HepG2 (cell line): ENCODE data around the gene OR2F1. TPM values are rescaled to one million over a fixed set of nuclear protein-coding genes. Genes with fewer than 3 reads are reported as not detected.

ENCODE experiments used
- ATAC-seq: fragments of 200-7000 bp; cut with Tn5 transposase; 3 replicates; pipeline ENCODE4 v1.9.1; 2020; ENCODE audit warnings: mild to moderate bottlenecking, moderate library complexity
- BruUV-seq: library from RNA; stranded (reverse); fragments of 400-500 nt; replicated peaks from 2 replicates; lab custom pipeline; 2021; lab: Mats Ljungman, UMichigan
- CTCF ChIA-PET: fragments of 300-600 bp; formaldehyde crosslinking; extraction: SDS; loops from one replicate; lab custom pipeline; 2021; ENCODE audit warnings: low total read pairs, inconsistent platforms, low intra/inter-chr PET ratio; lab: Yijun Ruan, JAX
- POLR2A ChIA-PET: fragments of 350-600 bp; sonication (Branson Sonifier 250); formaldehyde crosslinking; loops from one replicate; lab custom pipeline; 2020; ENCODE audit warnings: antibody characterized with exemption, inconsistent platforms; lab: Yijun Ruan, JAX
- DNase-seq: peaks from one replicate; pipeline ENCODE4 v3.0.0-alpha.2; 2015; ENCODE audit warnings: low spot score
- FAIRE-seq: peaks from 3 replicates; lab custom pipeline; 2011; peaks lifted over from hg19 to GRCh38; lab: Jason Lieb, UNC
- H2AFZ ChIP-seq: one replicate; pipeline ENCODE4 v1.6.1; 2011; ENCODE audit warnings: low read length, inconsistent platforms
- H3K27ac ChIP-seq: fragments of 300-600 bp; 3 replicates; pipeline ENCODE4 v1.8.0; 2011; ENCODE audit warnings: mixed run types, mild to moderate bottlenecking, mixed read lengths, low read length, inconsistent platforms; ENCODE audit not compliant: insufficient read depth; ENCODE audit errors: extremely low read length
- H3K27me3 ChIP-seq, 2 experiments: fragments of 200-600 bp in 1 of 2; 2 replicates in 1 of 2; 3 replicates in 1 of 2; pipeline versions ENCODE4 v1.6.0 to v1.8.0; 2011; ENCODE audit warnings: low read length in 2 of 2, mild to moderate bottlenecking in 2 of 2, moderate library complexity in 2 of 2, inconsistent platforms in 1 of 2; ENCODE audit not compliant: insufficient read depth in 2 of 2, control insufficient read depth in 1 of 2
- H3K36me3 ChIP-seq, 2 experiments: fragments of 200-600 bp in 1 of 2; replicated peaks in 1 of 2; 2 replicates in 1 of 2; 3 replicates in 1 of 2; pipeline versions ENCODE4 v1.5.1 to v1.8.0; 2011; ENCODE audit warnings: low read length in 2 of 2, inconsistent platforms in 1 of 2; ENCODE audit not compliant: insufficient read depth in 2 of 2, control insufficient read depth in 1 of 2
- H3K4me1 ChIP-seq: 2 replicates; pipeline ENCODE4 v1.5.1; 2012; ENCODE audit warnings: low read length, inconsistent platforms; ENCODE audit not compliant: insufficient read depth
- H3K4me2 ChIP-seq: 2 replicates; pipeline ENCODE4 v1.6.0; 2011; ENCODE audit warnings: low read depth, low read length, inconsistent platforms
- H3K4me3 ChIP-seq, 3 experiments: fragments of 200-600 bp in 1 of 3; sonication (generic), shearing (Covaris generic) in 1 of 3; replicated peaks in 1 of 3; 2 replicates each; pipeline ENCODE4 v1.5.1; 2011 to 2016; ENCODE audit warnings: low read length in 3 of 3, inconsistent platforms in 2 of 3, low read depth in 2 of 3, mild to moderate bottlenecking in 2 of 3, control low read depth in 1 of 3, mixed read lengths in 1 of 3; ENCODE audit not compliant: insufficient read depth in 1 of 3
- H3K79me2 ChIP-seq: one replicate; pipeline ENCODE4 v1.6.1; 2011; ENCODE audit warnings: low read length, inconsistent platforms; ENCODE audit not compliant: insufficient read depth
- H3K9ac ChIP-seq: 2 replicates; pipeline ENCODE4 v1.6.0; 2011; ENCODE audit warnings: mild to moderate bottlenecking, low read depth, low read length, inconsistent platforms; ENCODE audit not compliant: insufficient read depth
- H3K9me3 ChIP-seq: 2 replicates; pipeline ENCODE4 v1.5.1; 2012; ENCODE audit warnings: mild to moderate bottlenecking, low read length
- H4K20me1 ChIP-seq: 2 replicates; pipeline ENCODE4 v1.6.0; 2011; ENCODE audit warnings: inconsistent platforms, mild to moderate bottlenecking, low read length, moderate library complexity; ENCODE audit not compliant: insufficient read depth
- ATF1 ChIP-seq: IDR thresholded peaks from 2 replicates; pipeline ENCODE4 v1.6.1; 2016; ENCODE audit warnings: mild to moderate bottlenecking, control low read depth
- CREB3 ChIP-seq: sonication (generic); formaldehyde crosslinking; IDR thresholded peaks from 2 replicates; pipeline ENCODE4 v1.5.0; 2020; ENCODE audit warnings: missing genetic modification reagents
- IRF1 ChIP-seq: sonication (generic); formaldehyde crosslinking; IDR thresholded peaks from 2 replicates; pipeline ENCODE4 v1.4.0; 2020; ENCODE audit warnings: low read depth, mild to moderate bottlenecking, missing genetic modification reagents
- LCORL ChIP-seq, 2 experiments: fragments of 450-650 bp in 1 of 2; sonication (generic) in 1 of 2; formaldehyde crosslinking in 1 of 2; IDR thresholded peaks; 2 replicates each; pipeline versions ENCODE4 v1.5.0 to v1.6.1; 2017 to 2020; ENCODE audit warnings: antibody characterized with exemption in 1 of 2, missing genetic modification reagents in 1 of 2
- SMC3 ChIP-seq: IDR thresholded peaks from 2 replicates; pipeline ENCODE4 v1.6.1; 2011; ENCODE audit warnings: low read length, improper control_type of control experiment
- STAG1 ChIP-seq: sonication (generic); formaldehyde crosslinking; IDR thresholded peaks from 2 replicates; pipeline ENCODE4 v1.4.0; 2020; ENCODE audit warnings: missing genetic modification reagents
- ZFY ChIP-seq: sonication (generic); formaldehyde crosslinking; IDR thresholded peaks from 2 replicates; pipeline ENCODE4 v1.4.0; 2020; ENCODE audit warnings: missing genetic modification reagents
- ZNF253 ChIP-seq: sonication (generic); formaldehyde crosslinking; IDR thresholded peaks from 2 replicates; pipeline ENCODE4 v1.8.0; 2022; ENCODE audit warnings: mild to moderate bottlenecking, missing genetic modification reagents, borderline replicate concordance
- ZNF512B ChIP-seq: sonication (generic); formaldehyde crosslinking; IDR thresholded peaks from 2 replicates; pipeline ENCODE4 v1.5.1; 2020; ENCODE audit warnings: missing genetic modification reagents, mild to moderate bottlenecking, borderline replicate concordance
- ZNF558 ChIP-seq: sonication (generic); formaldehyde crosslinking; IDR thresholded peaks from 2 replicates; pipeline ENCODE4 v1.9.0; 2022; ENCODE audit warnings: mild to moderate bottlenecking, missing genetic modification reagents, borderline replicate concordance
- ZNF660 ChIP-seq: sonication (generic); formaldehyde crosslinking; IDR thresholded peaks from 2 replicates; pipeline ENCODE4 v1.5.1; 2020; ENCODE audit warnings: mild to moderate bottlenecking, low read depth, missing genetic modification reagents, borderline replicate concordance
- WGBS: methylation state at CpG from one replicate; pipeline ENCODE4 v1.1.6; 2017; ENCODE audit warnings: low lambda C conversion rate; 5-methylcytosine and 5-hydroxymethylcytosine counted together
- in situ Hi-C: cut with HindIII; loops from 2 replicates; pipeline ENCODE4 v1.10.0; 2017; ENCODE audit warnings: low pct_unique_long_range_greater_than_20kb; ENCODE audit not compliant: extremely low pct_ligation_motif_present
- intact Hi-C: fragments of 100-400 bp; cut with micrococcal nuclease; formaldehyde crosslinking; loops from one replicate; pipeline ENCODE4 v1.10.0; 2022; ENCODE audit not compliant: unreplicated experiment
- polyA plus RNA-seq, 8 experiments: library from polyadenylated mRNA; depleted of rRNA in 3 of 8; stranded (reverse) in 7 of 8; unstranded in 1 of 8; fragments of >200 nt; fragmentation: Illumina TruSeq in 4 of 8; extraction: Trizol in 4 of 8; gene quantifications; 2 replicates each; pipeline versions ENCODE4 v1.2.1 to v1.2.3, GENCODE V29; 2011 to 2016; ENCODE audit warnings: low read depth in 4 of 8, missing spikeins in 1 of 8, mixed read lengths in 1 of 8; ENCODE audit not compliant: insufficient read depth in 1 of 8
- total RNA-seq, 5 experiments: library from RNA; depleted of rRNA; stranded (reverse); fragments of >200 nt; fragmentation: Illumina TruSeq; extraction: Trizol; gene quantifications; 2 replicates each; pipeline ENCODE4 v1.2.3, GENCODE V29; 2016; ENCODE audit warnings: low read depth in 1 of 5

The OR2F1 gene
- total and polyA plus RNA-seq, 2 of the 13 experiments (the other 11 are each of a cell fraction or from before 2014, with no cell fraction given) = 0.36 to 1.5 TPM

DNA sequence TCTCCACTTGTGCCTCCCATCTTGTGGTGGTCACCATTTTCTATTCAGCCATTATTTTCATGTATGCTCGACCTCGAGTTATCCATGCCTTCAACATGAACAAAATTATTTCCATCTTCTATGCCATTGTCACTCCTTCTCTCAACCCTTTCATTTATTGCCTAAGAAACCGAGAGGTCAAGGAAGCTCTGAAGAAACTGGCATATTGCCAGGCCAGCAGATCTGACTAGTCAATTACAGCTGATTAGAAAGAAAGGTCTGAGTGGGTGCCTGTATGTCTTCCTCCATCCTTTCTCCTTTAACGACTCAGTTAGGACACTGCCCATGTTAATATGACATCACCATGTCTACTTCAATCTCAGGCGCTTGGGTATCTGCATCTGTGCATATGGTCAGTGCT is 50.1 kb downstream of the OR2F1 start:
- ChIA-PET CTCF (no interaction called here), POLR2A (no interaction called here)
- Histone ChIP-seq H3K4me2 (no peak overlapping the region), H3K4me3 (no peak overlapping the region), H3K9me3 (peaks cover 10% of the 10 kb centered on the region; the same call in 1 of the 2 replicates), H4K20me1 (no peaks in the 10 kb centered on the region), H3K9ac (no peak overlapping the region), H3K4me1 (no peaks in the 10 kb centered on the region), H3K36me3 (no peaks in the 10 kb centered on the region), H2AFZ (no peak overlapping the region), H3K27ac (no peak overlapping the region), H3K79me2 (no peaks in the 10 kb centered on the region), H3K27me3 (no peaks in the 10 kb centered on the region)
- BruUV-seq = no TSS peak
- FAIRE-seq (no peak), DNase-seq (no peak), ATAC-seq (no peak)
- WGBS = 47% methylated on average over 5 of the region's 5 CpGs
- no peak for TF ChIP-seq ATF1 (CRISPR knock-in tag)
- TF ChIP-seq LCORL (IDR thresholded peaks at IDR 0.05) = peak; percentile 80; the same call in 1 of the 2 replicates
- TF ChIP-seq LCORL (CRISPR knock-in tag; IDR thresholded peaks at IDR 0.05) = no peak
- TF ChIP-seq SMC3 = no peak
- TF ChIP-seq IRF1 (CRISPR knock-in tag) = no peak
- in situ Hi-C loops = no loop called here
- intact Hi-C loops = no loop called here

DNA sequence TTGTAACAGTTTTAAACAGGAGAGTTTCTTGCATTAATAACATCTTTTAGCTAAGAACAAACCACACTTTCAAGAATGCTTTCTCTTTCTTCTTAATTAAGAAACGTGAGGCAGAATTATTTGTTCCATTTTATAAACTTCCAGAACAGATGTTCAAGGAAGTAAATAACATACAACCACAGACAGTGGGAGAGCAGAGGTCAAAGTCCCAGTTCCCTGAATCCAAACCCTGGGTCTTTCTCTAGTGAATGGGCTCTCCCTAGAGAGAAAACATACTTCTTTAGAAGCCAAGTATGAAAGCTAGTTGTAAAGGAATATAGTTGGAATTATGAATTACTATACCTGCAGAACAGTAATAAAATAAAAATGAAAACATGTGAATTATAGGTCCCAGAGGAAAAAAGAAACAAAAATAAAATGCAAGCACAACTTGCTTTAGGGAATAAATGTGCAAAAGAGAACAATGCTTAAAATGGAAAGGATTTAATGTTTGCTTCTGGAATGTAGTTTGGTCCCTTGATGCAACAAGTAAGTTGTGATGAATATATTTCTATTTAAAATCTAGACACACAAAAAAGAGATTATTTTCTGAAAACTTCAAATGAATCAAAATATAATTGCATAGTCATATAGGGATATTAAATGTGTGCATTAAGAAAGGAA is 51.5 kb downstream of the OR2F1 start:
- H3K4me1 ChIP-seq = peaks cover 5% of the 10 kb centered on the region
- H4K20me1 ChIP-seq = no peaks in the 10 kb centered on the region
- peaks cover 18% of the 10 kb centered on the region; the same call in 1 of the 2 replicates for H3K9me3 ChIP-seq
- H3K9ac ChIP-seq = no peak overlapping the region
- CTCF ChIA-PET = no interaction called here
- no peak overlapping the region for H3K4me3 ChIP-seq
- in situ Hi-C loops = no loop called here
- 21% methylated on average over 1 of the region's 1 CpG for WGBS
- no peak overlapping the region for H3K27ac ChIP-seq
- H2AFZ ChIP-seq = no peak overlapping the region
- no peaks in the 10 kb centered on the region for H3K27me3 ChIP-seq
- DNase-seq (no peak), FAIRE-seq (no peak)
- BruUV-seq = no TSS peak
- no peak overlapping the region for H3K4me2 ChIP-seq
- TF ChIP-seq ZNF512B = no peak
- TF ChIP-seq ZNF253 (CRISPR knock-in tag) = no peak
- no peak for TF ChIP-seq STAG1 (CRISPR knock-in tag)
- TF ChIP-seq CREB3 (CRISPR knock-in tag) = no peak
- TF ChIP-seq ZNF558 = no peak
- no peak for TF ChIP-seq ZFY (CRISPR knock-in tag)
- no peak for TF ChIP-seq ZNF660 (CRISPR knock-in tag)
- TF ChIP-seq, all 625 proteins: peak for 0
- POLR2A ChIA-PET = no interaction called here
- no peak for ATAC-seq
- no peaks in the 10 kb centered on the region for H3K79me2 ChIP-seq
- no peaks in the 10 kb centered on the region for H3K36me3 ChIP-seq
- intact Hi-C loops = no loop called here
